Activated CD8-positive, alpha-beta memory T cell treated with anti-CD3 and anti-CD28 coated beads for 36 hours (primary cell): ENCODE data around the gene SERAC1. TPM values are rescaled to one million over a fixed set of nuclear protein-coding genes. Genes with fewer than 3 reads are reported as not detected.

Experiments
- CTCF ChIA-PET: fragments of 350-600 bp; sonication (Branson Sonifier 250); formaldehyde crosslinking; loops from one replicate; lab custom pipeline; 2021; ENCODE audit warnings: antibody characterized with exemption; lab: Charles Lee
- POLR2A ChIA-PET: fragments of 350-600 bp; sonication (Branson Sonifier 250); formaldehyde crosslinking; loops from one replicate; lab custom pipeline; 2021; ENCODE audit warnings: antibody characterized with exemption; lab: Charles Lee
- total RNA-seq, 2 experiments: library from RNA; stranded (reverse); gene quantifications; one replicate each; pipeline ENCODE4 v1.2.3, GENCODE V29; 2021

SERAC1 gene
- total RNA-seq, 2 experiments from 2014 or later, result 6.8 to 6.9 TPM

- CTCF ChIA-PET, result no interaction called here
- POLR2A ChIA-PET, result no interaction called here
Observed at GRCh38 chr6:158068893-158069799, 98.9 kb downstream of the SERAC1 start.

- ChIA-PET CTCF (interaction anchor here (0.5 to 1.1 kb wide), 2 partner anchors 9 to 534 kb away, joined by 3 read pairs; no protein-coding TSS in a partner anchor), POLR2A (no interaction called here)
Observed at GRCh38 chr6:158068156-158068892, 99.7 kb downstream of the SERAC1 start.

GRCh38 chr6:158067436-158068015, 100.5 kb downstream of the SERAC1 start:
- ChIA-PET CTCF (interaction anchor here (1.1 kb wide), 1 partner anchor 10 kb away, joined by 3 read pairs; no protein-coding TSS in a partner anchor), POLR2A (no interaction called here)

- CTCF ChIA-PET, result no interaction called here
- POLR2A ChIA-PET, result no interaction called here
Observed at GRCh38 chr6:158066136-158066781, 101.8 kb downstream of the SERAC1 start.

GRCh38 chr6:158064725-158065251, 103.3 kb downstream of the SERAC1 start:
- POLR2A ChIA-PET, result no interaction called here
- CTCF ChIA-PET, result no interaction called here

- CTCF ChIA-PET, result no interaction called here
- POLR2A ChIA-PET, result no interaction called here
Observed at GRCh38 chr6:158063736-158064135, 104.3 kb downstream of the SERAC1 start.

GRCh38 chr6:158061709-158062461, 106.2 kb downstream of the SERAC1 start:
- CTCF ChIA-PET, result interaction anchor here (1.2 kb wide), 1 partner anchor 20 kb away, joined by 3 read pairs; no protein-coding TSS in a partner anchor
- POLR2A ChIA-PET, result no interaction called here

GRCh38 chr6:158061361-158061708, 106.7 kb downstream of the SERAC1 start:
- ChIA-PET POLR2A (no interaction called here), CTCF (interaction anchor here (1.2 to 1.3 kb wide), 2 partner anchors 12 to 20 kb away, joined by 3 to 4 read pairs; no protein-coding TSS in a partner anchor)

GRCh38 chr6:158060455-158061360, 107.4 kb downstream of the SERAC1 start:
- ChIA-PET CTCF (interaction anchor here (0.7 to 1.3 kb wide), 2 partner anchors 11 to 12 kb away, joined by 4 read pairs; no protein-coding TSS in a partner anchor), POLR2A (no interaction called here)

Other genes with a start within 250 kb of the SERAC1 start
- 10 to 100 TPM; 25.8 to 27.4 TPM for gene SYNJ2, start 186.4 kb downstream of the SERAC1 start, total RNA-seq
- gene GTF2H5, start 88 bp upstream of the SERAC1 start, total RNA-seq, result 10 to 100 TPM; 25.1 to 26.2 TPM
- 10 to 100 TPM; 25.5 to 27.0 TPM for gene TULP4, start 144.2 kb upstream of the SERAC1 start, total RNA-seq